HepG2 (cell line): ENCODE measurements around the gene ABL2.

Experiments used
- AGO1 ChIP-seq: fragments of 200-400 bp; formaldehyde crosslinking; IDR thresholded peaks from 2 replicates; pipeline ENCODE4 v1.6.1; 2017; ENCODE audit warnings: mild to moderate bottlenecking, low read depth, low read length, moderate library complexity; ENCODE audit not compliant: poor library complexity, severe bottlenecking
- EZH2 ChIP-seq: conservative IDR thresholded peaks from 2 replicates; pipeline ENCODE4 v1.6.1; 2012; ENCODE audit warnings: mild to moderate bottlenecking, low read depth, low read length, moderate library complexity
- FOXK1 ChIP-seq: sonication (generic); formaldehyde crosslinking; IDR thresholded peaks from 2 replicates; pipeline ENCODE4 v1.4.0; 2020; ENCODE audit warnings: low read depth, missing genetic modification reagents, borderline replicate concordance
- HBP1 ChIP-seq: IDR thresholded peaks from 2 replicates; pipeline ENCODE4 v1.6.1; 2016; ENCODE audit warnings: low read depth, control low read depth
- MTA3 ChIP-seq: sonication (generic); formaldehyde crosslinking; IDR thresholded peaks from 2 replicates; pipeline ENCODE4 v1.4.0; 2020; ENCODE audit warnings: missing genetic modification reagents
- MXD1 ChIP-seq: sonication (generic); formaldehyde crosslinking; IDR thresholded peaks from 2 replicates; pipeline ENCODE4 v1.4.0; 2020; ENCODE audit warnings: mild to moderate bottlenecking, missing genetic modification reagents
- RFX1 ChIP-seq: fragments of 450-650 bp; IDR thresholded peaks from 2 replicates; pipeline ENCODE4 v1.6.1; 2017
- SMYD3 ChIP-seq: sonication (generic); formaldehyde crosslinking; IDR thresholded peaks from 2 replicates; pipeline ENCODE4 v1.8.1; 2023; ENCODE audit warnings: mild to moderate bottlenecking, missing genetic modification reagents
- U2AF2 ChIP-seq: fragments of 200-400 bp; formaldehyde crosslinking; IDR thresholded peaks from 2 replicates; pipeline ENCODE4 v1.6.1; 2017; ENCODE audit warnings: low read depth, mild to moderate bottlenecking, low read length
- ZBTB39 ChIP-seq: sonication (generic); formaldehyde crosslinking; IDR thresholded peaks from 2 replicates; pipeline ENCODE4 v1.5.0; 2020; ENCODE audit warnings: missing genetic modification reagents
- ZNF484 ChIP-seq: sonication (generic); formaldehyde crosslinking; IDR thresholded peaks from 2 replicates; pipeline ENCODE4 v1.5.1; 2020; ENCODE audit warnings: mild to moderate bottlenecking, low read depth, missing genetic modification reagents, borderline replicate concordance
- TF ChIP-seq, protein P1 (sequence below): sonication (generic); formaldehyde crosslinking; IDR thresholded peaks from 2 replicates; pipeline ENCODE4 v1.8.0; 2022; ENCODE audit warnings: mild to moderate bottlenecking, missing genetic modification reagents, moderate library complexity
- TF ChIP-seq, protein P2 (sequence below): sonication (generic); formaldehyde crosslinking; IDR thresholded peaks from 2 replicates; pipeline ENCODE4 v1.5.0; 2020; ENCODE audit warnings: mild to moderate bottlenecking, missing genetic modification reagents, moderate library complexity

- TF ChIP-seq ZBTB39 (no peak), U2AF2 (no peak), AGO1 (no peak), SMYD3 (no peak), RFX1 (no peak), ZNF484 (CRISPR knock-in tag) (no peak), MXD1 (CRISPR knock-in tag) (no peak), EZH2 (no peak), HBP1 (no peak), MTA3 (CRISPR knock-in tag) (no peak), FOXK1 (CRISPR knock-in tag) (no peak)
- TF ChIP-seq, protein P1, sequence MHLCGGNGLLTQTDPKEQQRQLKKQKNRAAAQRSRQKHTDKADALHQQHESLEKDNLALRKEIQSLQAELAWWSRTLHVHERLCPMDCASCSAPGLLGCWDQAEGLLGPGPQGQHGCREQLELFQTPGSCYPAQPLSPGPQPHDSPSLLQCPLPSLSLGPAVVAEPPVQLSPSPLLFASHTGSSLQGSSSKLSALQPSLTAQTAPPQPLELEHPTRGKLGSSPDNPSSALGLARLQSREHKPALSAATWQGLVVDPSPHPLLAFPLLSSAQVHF (CRISPR knock-in tag): no peak
- TF ChIP-seq, protein P2, sequence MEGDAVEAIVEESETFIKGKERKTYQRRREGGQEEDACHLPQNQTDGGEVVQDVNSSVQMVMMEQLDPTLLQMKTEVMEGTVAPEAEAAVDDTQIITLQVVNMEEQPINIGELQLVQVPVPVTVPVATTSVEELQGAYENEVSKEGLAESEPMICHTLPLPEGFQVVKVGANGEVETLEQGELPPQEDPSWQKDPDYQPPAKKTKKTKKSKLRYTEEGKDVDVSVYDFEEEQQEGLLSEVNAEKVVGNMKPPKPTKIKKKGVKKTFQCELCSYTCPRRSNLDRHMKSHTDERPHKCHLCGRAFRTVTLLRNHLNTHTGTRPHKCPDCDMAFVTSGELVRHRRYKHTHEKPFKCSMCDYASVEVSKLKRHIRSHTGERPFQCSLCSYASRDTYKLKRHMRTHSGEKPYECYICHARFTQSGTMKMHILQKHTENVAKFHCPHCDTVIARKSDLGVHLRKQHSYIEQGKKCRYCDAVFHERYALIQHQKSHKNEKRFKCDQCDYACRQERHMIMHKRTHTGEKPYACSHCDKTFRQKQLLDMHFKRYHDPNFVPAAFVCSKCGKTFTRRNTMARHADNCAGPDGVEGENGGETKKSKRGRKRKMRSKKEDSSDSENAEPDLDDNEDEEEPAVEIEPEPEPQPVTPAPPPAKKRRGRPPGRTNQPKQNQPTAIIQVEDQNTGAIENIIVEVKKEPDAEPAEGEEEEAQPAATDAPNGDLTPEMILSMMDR (CRISPR knock-in tag): no peak
Observed at GRCh38 chr1:179197690-179198297, 31.7 kb downstream of the ABL2 start.
